Stimulated activated CD4-positive, alpha-beta T cell treated with anti-CD3 and anti-CD28 coated beads, Interleukin-4, amount 100 ng/mL, for 24 hours (primary cell): ENCODE results near the gene RANBP2.

ENCODE experiments used
- DNase-seq: peaks from one replicate; pipeline ENCODE4 v3.0.0-alpha.2; 2020

The RANBP2 gene

DNA sequence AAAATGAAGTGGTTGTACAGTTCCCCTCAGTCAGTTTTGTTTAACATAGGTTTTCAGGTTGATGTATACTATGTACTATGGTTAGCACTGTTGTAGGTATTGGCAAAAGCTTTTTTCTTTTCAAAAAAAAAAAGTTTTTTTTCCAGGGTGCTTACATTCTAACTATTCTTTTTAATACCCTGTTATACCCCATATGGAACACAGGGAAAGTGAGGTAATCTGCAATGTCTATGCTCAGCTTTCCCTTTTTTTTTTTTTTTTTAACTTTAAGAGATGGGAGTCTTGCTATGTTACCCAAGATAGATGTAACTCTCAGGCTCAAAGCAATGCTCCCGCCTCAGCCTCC lies 66.7 kb downstream of the RANBP2 start:
- no peak for DNase-seq

DNA sequence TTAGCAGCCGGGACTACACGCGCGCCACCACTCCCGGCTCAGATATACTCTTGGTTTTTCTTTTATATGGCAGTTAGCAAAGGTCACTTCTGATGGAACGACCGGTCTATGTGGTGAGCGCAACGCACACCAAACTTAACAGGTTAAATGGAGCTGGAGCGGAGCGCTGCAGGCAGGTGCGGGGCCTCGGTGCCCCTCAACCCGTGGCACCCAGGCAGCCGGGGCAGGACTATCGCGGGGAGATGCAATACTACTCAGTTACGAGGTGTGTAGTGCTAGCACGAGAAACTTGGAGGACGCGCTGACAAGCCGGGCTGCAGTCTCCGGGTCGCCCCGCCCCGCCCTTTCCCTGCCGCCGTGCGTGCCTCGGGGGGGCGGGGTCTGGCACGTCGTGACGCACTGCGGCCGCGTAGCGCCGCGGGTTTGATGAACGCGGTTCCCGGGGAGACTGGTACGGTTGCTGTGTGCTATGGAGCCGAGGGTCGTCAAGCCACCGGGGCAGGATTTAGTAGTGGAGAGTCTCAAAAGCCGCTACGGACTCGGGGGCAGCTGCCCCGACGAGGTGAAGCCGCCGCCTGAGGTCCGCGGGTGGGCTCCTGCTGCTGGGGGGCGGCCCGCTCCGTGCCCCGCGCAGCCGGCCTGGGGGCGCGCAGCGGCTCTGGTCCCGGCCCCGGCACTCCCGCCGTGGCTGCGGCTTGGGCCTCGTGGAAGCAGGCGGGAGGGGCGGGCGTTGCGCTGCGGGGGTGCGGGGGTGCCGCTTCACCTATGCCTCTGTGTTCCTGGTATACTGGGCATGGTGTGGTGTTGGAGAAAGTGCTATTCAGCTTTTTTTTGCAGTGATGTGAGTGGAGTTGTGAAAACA lies 67.3 kb downstream of the RANBP2 start, which contains the start of gene CCDC138:
CCDC138 (plus strand) TSS at position 418 of the 862 bp plus-strand sequence; CDS start at position 470, 52 bp downstream.
- DNase-seq = peak; percentile 91

- no peak for DNase-seq
Observed at GRCh38 chr2:108787216-108787541, 67.9 kb downstream of the RANBP2 start.

- no peak for DNase-seq
Observed at GRCh38 chr2:108803045-108803736, 83.9 kb downstream of the RANBP2 start.

DNA sequence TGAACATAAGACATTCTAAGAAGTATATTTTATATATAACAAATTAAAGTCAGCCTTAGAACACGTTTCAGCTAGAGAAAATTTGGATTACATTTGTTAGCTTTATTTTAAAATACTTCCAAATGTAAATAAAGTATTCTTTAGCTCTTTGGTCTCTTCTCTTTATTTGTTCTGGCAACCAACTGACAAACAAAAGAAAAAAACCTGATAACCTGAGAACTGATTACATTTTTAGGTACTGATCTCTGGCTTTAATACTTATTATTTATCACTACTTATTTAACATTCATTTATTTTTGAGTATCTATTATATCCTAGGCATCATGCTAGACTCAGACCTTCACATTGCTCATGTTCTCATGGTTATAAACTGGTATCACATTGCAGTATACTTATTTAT lies 85.8 kb downstream of the RANBP2 start:
- no peak for DNase-seq

DNA sequence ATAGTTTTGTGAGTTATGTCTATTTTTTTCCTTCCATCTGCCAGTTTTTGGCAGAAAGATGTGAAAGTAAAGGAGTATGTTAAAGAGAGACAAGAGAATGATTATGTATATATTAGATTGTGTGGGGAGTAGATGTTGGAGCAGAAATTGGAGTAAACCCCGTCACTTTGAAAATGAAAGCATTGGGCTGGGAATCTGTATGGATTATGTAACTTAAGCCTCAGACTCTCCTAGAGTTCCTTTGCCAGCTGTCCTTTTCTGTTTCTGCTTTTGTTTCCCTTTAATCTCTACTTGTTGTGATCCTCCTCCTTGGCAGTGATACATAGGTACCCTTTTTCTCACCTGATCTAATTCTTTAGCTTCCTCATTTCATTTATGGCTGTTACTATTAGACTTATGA lies 86.5 kb downstream of the RANBP2 start:
- no peak for DNase-seq

DNA sequence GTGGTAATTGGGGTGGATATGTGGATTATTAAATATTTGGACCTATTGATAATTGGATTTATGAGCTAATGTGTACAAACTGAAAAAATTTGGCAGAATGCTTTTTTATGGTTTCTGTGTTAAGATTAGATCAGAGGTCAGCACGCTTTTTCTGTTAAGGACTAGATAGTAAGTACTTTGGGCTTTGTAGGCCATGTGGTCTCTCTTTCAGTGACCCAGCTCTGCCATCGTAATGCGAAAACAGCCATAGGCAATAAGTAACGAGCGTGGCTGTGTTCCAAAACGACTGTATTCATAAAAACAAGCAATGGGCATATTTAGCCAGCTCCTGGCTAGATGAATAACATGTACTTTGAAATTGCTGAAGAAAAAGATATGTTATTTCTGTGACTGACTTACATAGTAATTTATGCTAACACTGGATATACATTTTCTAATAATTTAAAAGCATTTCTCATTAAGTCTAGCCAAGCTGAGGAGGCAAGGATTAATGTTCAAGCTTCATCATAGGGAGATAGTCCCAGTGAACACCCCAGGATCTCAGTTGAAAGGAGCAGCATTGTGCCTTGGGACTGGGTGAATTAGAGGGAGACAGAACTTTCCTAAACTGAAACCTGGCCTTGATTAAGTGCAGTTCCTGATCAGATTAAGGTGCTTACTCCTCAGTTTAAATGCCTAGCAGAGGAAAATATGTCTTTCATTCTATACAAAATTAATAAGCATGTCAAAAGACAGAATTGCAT lies 87.3 kb downstream of the RANBP2 start:
- no peak for DNase-seq

DNA sequence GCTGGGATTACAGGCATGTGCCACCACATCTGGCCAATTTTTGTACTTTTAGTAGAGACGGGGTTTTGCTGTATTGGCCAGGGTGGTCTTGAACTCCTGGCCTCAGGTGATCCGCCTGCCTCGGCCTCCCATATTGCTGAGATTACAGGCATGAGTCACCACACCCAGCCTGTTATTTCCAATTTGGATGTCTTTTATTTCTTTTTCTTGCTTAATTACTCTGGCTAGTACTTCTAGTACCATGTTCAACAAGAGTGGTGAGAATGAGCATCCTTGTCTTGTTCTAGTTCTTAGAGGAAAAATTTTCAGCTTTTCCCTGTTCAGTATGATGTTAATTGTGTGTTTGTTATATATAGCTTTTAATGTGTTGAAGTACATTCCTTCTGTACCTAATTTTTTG lies 90.7 kb downstream of the RANBP2 start:
- no peak for DNase-seq

- no peak for DNase-seq
Observed at GRCh38 chr2:108810993-108811957, 92.0 kb downstream of the RANBP2 start.

GRCh38 chr2:108813732-108814131 lies 94.5 kb downstream of the RANBP2 start:
- DNase-seq = no peak

GRCh38 chr2:108820482-108820881 lies 101.2 kb downstream of the RANBP2 start:
- no peak for DNase-seq

DNA sequence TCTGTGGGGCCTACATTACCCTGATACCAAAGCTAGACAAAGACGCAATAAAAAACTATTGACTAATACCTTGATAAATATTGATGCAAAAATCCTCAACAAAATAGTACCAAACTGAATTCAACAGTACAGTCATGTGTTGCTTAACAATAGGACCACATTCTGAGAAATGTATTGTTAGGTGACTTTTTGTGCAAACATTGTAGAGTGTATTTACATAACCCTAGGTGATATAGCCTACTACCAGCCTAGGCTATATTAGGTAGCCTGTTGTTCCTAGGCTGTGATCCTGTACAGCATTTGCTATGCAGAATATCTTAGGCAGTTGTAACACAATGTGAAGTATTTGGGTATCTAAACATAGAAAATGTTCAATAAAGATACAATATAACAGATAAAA lies 104.0 kb downstream of the RANBP2 start:
- DNase-seq = no peak

- DNase-seq = no peak
Observed at GRCh38 chr2:108824316-108825070, 105.2 kb downstream of the RANBP2 start.

DNA sequence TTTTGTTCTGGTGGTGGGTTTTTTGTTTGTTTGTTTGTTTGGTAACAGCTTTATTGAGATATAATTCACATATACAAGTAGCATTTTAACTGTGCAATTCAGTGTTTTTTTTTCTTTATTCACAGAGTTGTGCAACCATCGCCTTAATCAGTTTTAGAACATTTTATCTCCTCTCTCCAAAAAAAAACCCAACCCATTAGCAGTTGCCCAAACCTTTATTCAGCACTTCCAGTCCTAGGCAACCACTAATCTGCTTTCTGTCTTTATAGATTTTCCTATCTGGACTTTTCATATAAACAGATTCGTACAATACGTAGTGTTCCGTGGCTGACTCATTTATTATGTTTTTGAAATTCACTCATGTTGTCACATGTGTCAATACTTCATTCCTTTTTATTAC lies 106.0 kb downstream of the RANBP2 start:
- no peak for DNase-seq

- no peak for DNase-seq
Observed at GRCh38 chr2:108825736-108826135, 106.5 kb downstream of the RANBP2 start.

DNA sequence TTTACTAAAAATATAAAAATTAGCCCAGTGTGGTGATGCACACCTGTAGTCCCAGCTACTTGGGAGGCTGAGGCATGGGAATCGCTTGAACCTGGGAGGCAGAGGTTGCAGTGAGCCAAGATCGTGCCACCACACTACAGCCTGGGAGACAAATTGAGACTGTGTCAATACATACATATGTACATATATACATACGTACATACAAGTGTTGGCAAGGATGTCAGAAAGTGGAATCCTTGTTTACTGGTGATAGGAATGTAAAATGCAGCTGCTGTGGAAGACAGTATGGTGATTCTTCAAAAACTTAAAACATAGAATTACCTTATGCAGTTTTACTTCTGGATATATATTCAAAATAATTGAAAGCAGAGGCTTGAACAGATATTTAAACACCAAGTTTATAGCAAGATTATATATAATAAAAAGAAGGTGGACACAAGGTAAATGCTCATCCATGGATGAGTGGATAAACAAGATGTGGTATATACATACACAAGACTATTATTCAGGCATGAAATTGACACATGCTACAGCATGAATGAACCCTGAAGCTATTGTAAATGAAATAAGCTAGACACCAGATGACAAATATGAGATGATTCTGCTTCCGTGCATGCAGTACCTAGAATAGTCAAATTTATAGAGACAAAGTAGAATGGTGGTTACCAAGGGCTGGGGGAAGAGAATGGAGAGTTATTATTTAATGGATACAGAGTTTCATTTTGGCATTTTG lies 110.5 kb downstream of the RANBP2 start:
- DNase-seq = no peak

DNA sequence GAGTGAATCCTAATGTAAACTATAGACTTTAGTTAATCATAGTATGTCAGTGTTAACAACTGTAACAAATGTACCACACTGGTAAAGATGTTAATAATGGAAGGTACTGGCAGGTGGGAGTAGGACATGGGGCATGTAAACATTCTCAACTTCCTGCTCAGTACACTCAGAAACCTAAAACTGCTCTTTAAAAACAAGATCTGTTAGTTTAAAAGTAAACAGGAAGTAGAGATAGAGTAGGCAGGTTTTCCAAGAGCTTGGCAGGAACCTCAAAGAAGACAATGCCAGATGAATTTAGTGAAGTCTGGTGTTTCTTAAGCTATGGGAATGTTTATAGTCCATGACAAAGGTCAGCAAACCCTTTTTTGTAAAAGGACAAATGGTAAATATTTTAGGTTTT lies 113.9 kb downstream of the RANBP2 start:
- no peak for DNase-seq

DNA sequence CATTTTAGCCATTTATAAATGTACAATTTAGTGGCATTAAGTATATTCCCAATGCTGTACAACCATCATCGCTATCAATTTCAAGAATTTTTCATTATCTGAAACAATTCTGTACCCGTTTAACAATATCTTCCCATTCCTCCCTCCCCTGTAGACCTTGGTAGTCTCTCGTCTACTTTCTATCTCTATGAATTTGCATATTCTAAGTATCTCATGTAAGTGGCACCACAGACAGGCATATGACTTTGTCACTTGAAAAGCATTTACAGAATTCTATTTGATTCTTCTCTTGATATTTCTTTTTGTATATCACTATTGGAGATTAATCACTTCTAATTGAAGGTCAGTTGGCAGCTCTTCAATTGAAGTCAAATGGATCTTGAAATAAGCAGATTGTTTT lies 115.3 kb downstream of the RANBP2 start:
- DNase-seq = no peak

DNA sequence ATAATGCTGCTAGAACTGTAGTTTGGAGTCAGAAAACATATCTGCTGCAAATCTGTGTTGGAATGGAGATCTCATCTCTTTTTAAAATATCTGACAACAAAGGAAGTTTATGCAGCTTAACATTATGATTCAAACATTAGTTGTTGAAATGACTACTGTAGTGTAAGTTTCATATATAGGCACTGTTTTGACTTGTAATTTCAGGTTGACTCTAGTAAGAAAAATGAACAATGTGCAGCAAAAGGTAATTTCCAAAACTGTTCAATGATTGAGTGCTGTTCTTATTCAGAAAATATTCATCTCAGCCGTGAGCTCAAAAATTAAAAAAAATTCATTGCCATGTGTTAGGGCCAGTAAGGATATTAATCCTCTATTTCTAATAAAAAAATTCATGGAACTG lies 115.8 kb downstream of the RANBP2 start:
- DNase-seq = no peak
